Cardiac fibroblast (primary cell): ENCODE results near the gene ESRRG.

Experiments used
- DNase-seq, 2 donors: peaks; one replicate each; pipeline versions ENCODE4 v3.0.0 to v3.0.0-alpha.2; 2010; ENCODE audit warnings: low read depth in 2 of 2
- H3K4me3 ChIP-seq, 2 donors: replicated peaks in 1 of 2; 1 replicate in 1 of 2; 2 replicates in 1 of 2; pipeline ENCODE4 v1.5.1; 2011; ENCODE audit warnings: low read depth in 2 of 2, low read length in 2 of 2, mild to moderate bottlenecking in 2 of 2, moderate library complexity in 1 of 2
- TF ChIP-seq, protein P1 (sequence below): IDR thresholded peaks from one replicate; pipeline ENCODE4 v1.5.1; 2011; ENCODE audit warnings: low read depth, mild to moderate bottlenecking, low read length, inconsistent platforms

Gene ESRRG

GRCh38 chr1:216665856-216666255 lies 57.4 kb downstream of the ESRRG start:
- no peak for DNase-seq
- H3K4me3 ChIP-seq: no peak overlapping the region
- TF ChIP-seq, protein P1, sequence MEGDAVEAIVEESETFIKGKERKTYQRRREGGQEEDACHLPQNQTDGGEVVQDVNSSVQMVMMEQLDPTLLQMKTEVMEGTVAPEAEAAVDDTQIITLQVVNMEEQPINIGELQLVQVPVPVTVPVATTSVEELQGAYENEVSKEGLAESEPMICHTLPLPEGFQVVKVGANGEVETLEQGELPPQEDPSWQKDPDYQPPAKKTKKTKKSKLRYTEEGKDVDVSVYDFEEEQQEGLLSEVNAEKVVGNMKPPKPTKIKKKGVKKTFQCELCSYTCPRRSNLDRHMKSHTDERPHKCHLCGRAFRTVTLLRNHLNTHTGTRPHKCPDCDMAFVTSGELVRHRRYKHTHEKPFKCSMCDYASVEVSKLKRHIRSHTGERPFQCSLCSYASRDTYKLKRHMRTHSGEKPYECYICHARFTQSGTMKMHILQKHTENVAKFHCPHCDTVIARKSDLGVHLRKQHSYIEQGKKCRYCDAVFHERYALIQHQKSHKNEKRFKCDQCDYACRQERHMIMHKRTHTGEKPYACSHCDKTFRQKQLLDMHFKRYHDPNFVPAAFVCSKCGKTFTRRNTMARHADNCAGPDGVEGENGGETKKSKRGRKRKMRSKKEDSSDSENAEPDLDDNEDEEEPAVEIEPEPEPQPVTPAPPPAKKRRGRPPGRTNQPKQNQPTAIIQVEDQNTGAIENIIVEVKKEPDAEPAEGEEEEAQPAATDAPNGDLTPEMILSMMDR: no peak

- DNase-seq: peak; percentile 0 to 24
- H3K4me3 ChIP-seq: no peak overlapping the region
- TF ChIP-seq, protein P1: no peak
Observed at GRCh38 chr1:216665406-216665805, 57.8 kb downstream of the ESRRG start.

DNA sequence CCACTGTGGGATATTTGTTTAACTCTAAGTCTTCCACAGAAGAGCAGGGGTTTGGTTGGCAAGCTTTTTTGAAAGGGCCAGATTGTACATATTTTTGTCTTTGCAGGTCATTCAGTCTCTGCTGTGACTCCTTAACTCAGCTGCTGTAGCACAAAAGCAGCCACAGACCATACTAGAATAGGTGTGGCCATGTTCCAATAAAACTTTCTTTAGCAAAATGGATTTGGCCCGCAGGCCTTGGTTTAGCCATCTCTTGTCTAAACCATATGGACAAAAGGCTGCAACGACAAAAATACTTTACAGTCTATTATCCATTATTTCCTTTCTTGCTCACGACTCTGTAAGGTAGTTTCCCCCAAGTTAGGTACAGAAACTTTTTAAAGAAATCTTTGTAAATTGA lies 60.5 kb downstream of the ESRRG start:
- H3K4me3 ChIP-seq: no peak overlapping the region
- TF ChIP-seq, protein P1: no peak
- DNase-seq: no peak

- DNase-seq: no peak
- H3K4me3 ChIP-seq: no peak overlapping the region
- TF ChIP-seq, protein P1: no peak
Observed at GRCh38 chr1:216660561-216660960, 62.7 kb downstream of the ESRRG start.

GRCh38 chr1:216653001-216653400 lies 70.2 kb downstream of the ESRRG start:
- no peak overlapping the region for H3K4me3 ChIP-seq
- TF ChIP-seq, protein P1: no peak
- no peak for DNase-seq

- TF ChIP-seq, protein P1: no peak
- H3K4me3 ChIP-seq: no peak overlapping the region
- no peak for DNase-seq
Observed at GRCh38 chr1:216651826-216652418, 71.3 kb downstream of the ESRRG start.

DNA sequence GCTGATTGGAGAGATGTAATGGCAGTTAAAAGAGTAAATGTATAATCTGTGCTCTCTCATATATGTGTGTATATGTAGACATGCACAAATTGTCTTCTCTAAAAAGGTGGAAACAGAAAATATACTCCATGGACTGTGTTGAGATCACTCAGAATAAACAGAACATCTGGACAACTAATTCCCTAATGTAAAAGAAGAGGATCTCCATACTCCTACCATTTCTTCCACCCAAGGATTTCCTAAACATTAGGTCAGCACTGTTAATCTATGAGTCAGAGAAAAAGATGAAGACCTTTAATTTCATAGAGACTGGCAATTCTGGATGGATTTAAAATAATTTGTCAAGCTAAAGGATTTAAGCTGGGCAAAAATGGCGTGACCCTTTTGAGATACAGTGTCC lies 80.1 kb downstream of the ESRRG start:
- TF ChIP-seq, protein P1: no peak
- H3K4me3 ChIP-seq: no peak overlapping the region

More for the DNA sequence above, 80.1 kb downstream of the ESRRG start:
- no peak for DNase-seq
